ENCODE results near the gene PRM1.

PRM1 gene

GRCh38 chr16:11302977-11303376, 21.8 kb upstream of the PRM1 start:
- Histone ChIP-seq H2AK5ac (ENCODE audit: low read length, severe bottlenecking) (peak overlapping the region; percentile 59), H3K36me3 (ENCODE audit: control insufficient read depth in 1 of 2, insufficient read depth in 2 of 2, low read depth in 1 of 2, low read length in 2 of 2) (no peaks in the 10 kb centered on the region), H3K27ac (ENCODE audit: low read length, poor library complexity, severe bottlenecking) (no peak overlapping the region), H3K14ac (ENCODE audit: low read length in 2 of 2) (no peak overlapping the region), H3K9me3 (ENCODE audit: control insufficient read depth, low read length) (no peaks in the 10 kb centered on the region), H4K91ac (ENCODE audit: low read length) (no peak overlapping the region), H2BK120ac (ENCODE audit: low read depth, low read length) (no peak overlapping the region), H2BK5ac (ENCODE audit: low read depth, low read length, poor library complexity, severe bottlenecking) (no peak overlapping the region), H3K18ac (ENCODE audit: low read depth in 1 of 2, low read length in 2 of 2) (no peak overlapping the region), H4K8ac (ENCODE audit: low read length) (no peak overlapping the region), H3K4ac (ENCODE audit: low read depth in 1 of 2, low read length in 2 of 2) (no peak overlapping the region), H2AFZ (ENCODE audit: low read depth, low read length) (no peak overlapping the region), H3K4me1 (ENCODE audit: control insufficient read depth, insufficient read depth, low read depth, low read length) (peaks cover 13% of the 10 kb centered on the region), H2BK15ac (ENCODE audit: low read depth, poor library complexity, severe bottlenecking) (no peak overlapping the region), H2BK12ac (ENCODE audit: low read length in 2 of 2) (no peak overlapping the region), H3K27me3 (ENCODE audit: control insufficient read depth in 1 of 2, insufficient read depth in 1 of 2, low read length in 2 of 2) (peaks cover 0 to 4% of the 10 kb centered on the region in 2 experiments), H3K9ac (ENCODE audit: low read length) (no peak overlapping the region), H3K23ac (ENCODE audit: low read length in 2 of 2) (no peak overlapping the region), H3K79me1 (replicated peaks; ENCODE audit: low read length, poor library complexity, severe bottlenecking) (no peaks in the 10 kb centered on the region), H3K4me2 (ENCODE audit: low read length, poor library complexity, severe bottlenecking) (no peak overlapping the region), H3K4me3 (ENCODE audit: insufficient read depth in 1 of 2, low read depth in 1 of 2, low read length in 2 of 2) (no peak overlapping the region)
- DNase-seq, result no peak
- 94% methylated on average over 4 of the region's 4 CpGs for WGBS

- H4K91ac ChIP-seq (ENCODE audit: low read length), result no peak overlapping the region
- no peak for DNase-seq
- H3K36me3 ChIP-seq (ENCODE audit: control insufficient read depth in 1 of 2, insufficient read depth in 2 of 2, low read depth in 1 of 2, low read length in 2 of 2), result no peaks in the 10 kb centered on the region
- H3K4me1 ChIP-seq (ENCODE audit: control insufficient read depth, insufficient read depth, low read depth, low read length), result peaks cover 18% of the 10 kb centered on the region
- no peak overlapping the region for H3K4ac ChIP-seq (ENCODE audit: low read depth in 1 of 2, low read length in 2 of 2)
- no peak overlapping the region for H2BK120ac ChIP-seq (ENCODE audit: low read depth, low read length)
- H3K4me3 ChIP-seq (ENCODE audit: insufficient read depth in 1 of 2, low read depth in 1 of 2, low read length in 2 of 2), result no peak overlapping the region
- H3K79me1 ChIP-seq (replicated peaks; ENCODE audit: low read length, poor library complexity, severe bottlenecking), result no peaks in the 10 kb centered on the region
- no peak overlapping the region for H3K23ac ChIP-seq (ENCODE audit: low read length in 2 of 2)
- H3K18ac ChIP-seq (ENCODE audit: low read depth in 1 of 2, low read length in 2 of 2), result no peak overlapping the region
- H2AFZ ChIP-seq (ENCODE audit: low read depth, low read length), result no peak overlapping the region
- WGBS, result 65% methylated on average over 2 of the region's 4 CpGs
- H3K9me3 ChIP-seq (ENCODE audit: control insufficient read depth, low read length), result no peaks in the 10 kb centered on the region
- H2BK5ac ChIP-seq (ENCODE audit: low read depth, low read length, poor library complexity, severe bottlenecking), result no peak overlapping the region
- H3K14ac ChIP-seq (ENCODE audit: low read length in 2 of 2), result no peak overlapping the region
- H2AK5ac ChIP-seq (ENCODE audit: low read length, severe bottlenecking), result peak overlapping the region; percentile 56
- no peak overlapping the region for H4K8ac ChIP-seq (ENCODE audit: low read length)
- no peak overlapping the region for H2BK15ac ChIP-seq (ENCODE audit: low read depth, poor library complexity, severe bottlenecking)
- no peak overlapping the region for H3K27ac ChIP-seq (ENCODE audit: low read length, poor library complexity, severe bottlenecking)
- no peak overlapping the region for H2BK12ac ChIP-seq (ENCODE audit: low read length in 2 of 2)
- no peak overlapping the region for H3K9ac ChIP-seq (ENCODE audit: low read length)
- peaks cover 0 to 4% of the 10 kb centered on the region in 2 experiments for H3K27me3 ChIP-seq (ENCODE audit: control insufficient read depth in 1 of 2, insufficient read depth in 1 of 2, low read length in 2 of 2)
- no peak overlapping the region for H3K4me2 ChIP-seq (ENCODE audit: low read length, poor library complexity, severe bottlenecking)
Observed at GRCh38 chr16:11301645-11302501, 20.7 kb upstream of the PRM1 start.

- no peak for DNase-seq
- H3K9ac ChIP-seq (ENCODE audit: low read length), result no peak overlapping the region
- 96% methylated on average over 7 of the region's 7 CpGs for WGBS
Observed at GRCh38 chr16:11300560-11300892, 19.4 kb upstream of the PRM1 start.

GRCh38 chr16:11299865-11300559, 18.9 kb upstream of the PRM1 start:
- Histone ChIP-seq H3K4me3 (ENCODE audit: insufficient read depth in 1 of 2, low read depth in 1 of 2, low read length in 2 of 2) (no peak overlapping the region), H2BK12ac (ENCODE audit: low read length in 2 of 2) (no peak overlapping the region), H2BK5ac (ENCODE audit: low read depth, low read length, poor library complexity, severe bottlenecking) (no peak overlapping the region), H3K4ac (ENCODE audit: low read depth in 1 of 2, low read length in 2 of 2) (no peak overlapping the region), H3K9ac (ENCODE audit: low read length) (no peak overlapping the region), H3K9me3 (ENCODE audit: control insufficient read depth, low read length) (no peaks in the 10 kb centered on the region), H3K27ac (ENCODE audit: low read length, poor library complexity, severe bottlenecking) (no peak overlapping the region), H2AK5ac (ENCODE audit: low read length, severe bottlenecking) (peak overlapping the region; percentile 24), H4K8ac (ENCODE audit: low read length) (no peak overlapping the region), H3K36me3 (ENCODE audit: control insufficient read depth in 1 of 2, insufficient read depth in 2 of 2, low read depth in 1 of 2, low read length in 2 of 2) (no peaks in the 10 kb centered on the region), H3K14ac (ENCODE audit: low read length in 2 of 2) (no peak overlapping the region), H2BK15ac (ENCODE audit: low read depth, poor library complexity, severe bottlenecking) (no peak overlapping the region), H3K4me1 (ENCODE audit: control insufficient read depth, insufficient read depth, low read depth, low read length) (peaks cover 26% of the 10 kb centered on the region), H2BK120ac (ENCODE audit: low read depth, low read length) (no peak overlapping the region), H3K18ac (ENCODE audit: low read depth in 1 of 2, low read length in 2 of 2) (no peak overlapping the region), H2AFZ (ENCODE audit: low read depth, low read length) (no peak overlapping the region), H4K91ac (ENCODE audit: low read length) (no peak overlapping the region), H3K27me3 (ENCODE audit: control insufficient read depth in 1 of 2, insufficient read depth in 1 of 2, low read length in 2 of 2) (peaks cover 0 to 4% of the 10 kb centered on the region in 2 experiments), H3K4me2 (ENCODE audit: low read length, poor library complexity, severe bottlenecking) (no peak overlapping the region), H3K23ac (ENCODE audit: low read length in 2 of 2) (no peak overlapping the region), H3K79me1 (replicated peaks; ENCODE audit: low read length, poor library complexity, severe bottlenecking) (no peaks in the 10 kb centered on the region)
- no peak for DNase-seq
- 100% methylated on average over 4 of the region's 6 CpGs for WGBS

More at GRCh38 chr16:11300560-11300892, 19.4 kb upstream of the PRM1 start:
- Histone ChIP-seq H2BK15ac (ENCODE audit: low read depth, poor library complexity, severe bottlenecking) (no peak overlapping the region), H2BK12ac (ENCODE audit: low read length in 2 of 2) (no peak overlapping the region), H3K18ac (ENCODE audit: low read depth in 1 of 2, low read length in 2 of 2) (no peak overlapping the region), H2BK120ac (ENCODE audit: low read depth, low read length) (no peak overlapping the region), H3K4me1 (ENCODE audit: control insufficient read depth, insufficient read depth, low read depth, low read length) (peaks cover 26% of the 10 kb centered on the region), H3K23ac (ENCODE audit: low read length in 2 of 2) (no peak overlapping the region), H3K4ac (ENCODE audit: low read depth in 1 of 2, low read length in 2 of 2) (no peak overlapping the region), H2AFZ (ENCODE audit: low read depth, low read length) (no peak overlapping the region), H3K4me3 (ENCODE audit: insufficient read depth in 1 of 2, low read depth in 1 of 2, low read length in 2 of 2) (no peak overlapping the region), H3K27ac (ENCODE audit: low read length, poor library complexity, severe bottlenecking) (no peak overlapping the region), H4K91ac (ENCODE audit: low read length) (no peak overlapping the region), H2AK5ac (ENCODE audit: low read length, severe bottlenecking) (peak overlapping the region; percentile 24), H3K14ac (ENCODE audit: low read length in 2 of 2) (no peak overlapping the region), H2BK5ac (ENCODE audit: low read depth, low read length, poor library complexity, severe bottlenecking) (no peak overlapping the region), H4K8ac (ENCODE audit: low read length) (no peak overlapping the region), H3K9me3 (ENCODE audit: control insufficient read depth, low read length) (no peaks in the 10 kb centered on the region), H3K79me1 (replicated peaks; ENCODE audit: low read length, poor library complexity, severe bottlenecking) (no peaks in the 10 kb centered on the region), H3K4me2 (ENCODE audit: low read length, poor library complexity, severe bottlenecking) (no peak overlapping the region), H3K27me3 (ENCODE audit: control insufficient read depth in 1 of 2, insufficient read depth in 1 of 2, low read length in 2 of 2) (peaks cover 0 to 4% of the 10 kb centered on the region in 2 experiments), H3K36me3 (ENCODE audit: control insufficient read depth in 1 of 2, insufficient read depth in 2 of 2, low read depth in 1 of 2, low read length in 2 of 2) (no peaks in the 10 kb centered on the region)

Data from mesenchymal stem cell (in vitro differentiated cells and primary cell).